Coronary artery (tissue), 2 donors: ENCODE results near the gene PRKCE.

Source experiments
- DNase-seq: peaks from one replicate; pipeline ENCODE4 v3.0.0-alpha.2; 2017; ENCODE audit warnings: low spot score
- H3K27ac ChIP-seq, 2 donors: fragments of 200-600 bp; sonication (generic); one replicate each; pipeline ENCODE4 v1.5.1; 2016 to 2019
- H3K4me3 ChIP-seq: fragments of 200-600 bp; sonication (generic); 2 replicates; pipeline ENCODE4 v1.5.1; 2016; ENCODE audit warnings: mild to moderate bottlenecking, moderate library complexity
- TF ChIP-seq, protein P1 (sequence below): fragments of 200-600 bp; sonication (generic); IDR thresholded peaks from one replicate; pipeline ENCODE4 v1.5.1; 2019; ENCODE audit warnings: antibody characterized with exemption

Gene PRKCE

GRCh38 chr2:45994060-45994459 lies 342.6 kb downstream of the PRKCE start:
- DNase-seq = no peak
- H3K4me3 ChIP-seq = no peak overlapping the region
- TF ChIP-seq, protein P1, sequence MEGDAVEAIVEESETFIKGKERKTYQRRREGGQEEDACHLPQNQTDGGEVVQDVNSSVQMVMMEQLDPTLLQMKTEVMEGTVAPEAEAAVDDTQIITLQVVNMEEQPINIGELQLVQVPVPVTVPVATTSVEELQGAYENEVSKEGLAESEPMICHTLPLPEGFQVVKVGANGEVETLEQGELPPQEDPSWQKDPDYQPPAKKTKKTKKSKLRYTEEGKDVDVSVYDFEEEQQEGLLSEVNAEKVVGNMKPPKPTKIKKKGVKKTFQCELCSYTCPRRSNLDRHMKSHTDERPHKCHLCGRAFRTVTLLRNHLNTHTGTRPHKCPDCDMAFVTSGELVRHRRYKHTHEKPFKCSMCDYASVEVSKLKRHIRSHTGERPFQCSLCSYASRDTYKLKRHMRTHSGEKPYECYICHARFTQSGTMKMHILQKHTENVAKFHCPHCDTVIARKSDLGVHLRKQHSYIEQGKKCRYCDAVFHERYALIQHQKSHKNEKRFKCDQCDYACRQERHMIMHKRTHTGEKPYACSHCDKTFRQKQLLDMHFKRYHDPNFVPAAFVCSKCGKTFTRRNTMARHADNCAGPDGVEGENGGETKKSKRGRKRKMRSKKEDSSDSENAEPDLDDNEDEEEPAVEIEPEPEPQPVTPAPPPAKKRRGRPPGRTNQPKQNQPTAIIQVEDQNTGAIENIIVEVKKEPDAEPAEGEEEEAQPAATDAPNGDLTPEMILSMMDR = no peak
- H3K27ac ChIP-seq = peak overlapping the region; percentile 25 to 68

- peak overlapping the region in 1 of 2 donors; percentile 57 for H3K27ac ChIP-seq
Observed at GRCh38 chr2:46000660-46001059, 349.2 kb downstream of the PRKCE start.

DNA sequence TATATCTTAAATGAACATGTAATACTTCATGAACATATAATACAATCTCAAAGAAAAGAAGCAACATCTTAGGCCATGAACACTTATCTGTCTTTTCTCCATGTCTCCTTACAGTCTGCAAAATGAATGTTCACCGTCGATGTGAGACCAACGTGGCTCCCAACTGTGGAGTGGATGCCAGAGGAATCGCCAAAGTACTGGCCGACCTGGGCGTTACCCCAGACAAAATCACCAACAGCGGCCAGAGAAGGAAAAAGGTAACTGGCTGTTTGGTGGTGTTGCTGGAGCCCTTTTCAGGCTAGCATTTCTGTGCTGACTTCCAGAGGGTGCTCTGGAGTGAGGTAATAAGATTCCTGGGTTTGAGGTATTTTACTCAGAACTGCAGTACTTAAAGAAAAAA lies 349.8 kb downstream of the PRKCE start:
- Histone ChIP-seq H3K27ac (peak overlapping the region; percentile 37 to 77), H3K4me3 (no peak overlapping the region)
- TF ChIP-seq, protein P1 = no peak
- no peak for DNase-seq

More at GRCh38 chr2:46000660-46001059, 349.2 kb downstream of the PRKCE start:
- no peak for DNase-seq
- H3K4me3 ChIP-seq = peak overlapping the region; percentile 28
- TF ChIP-seq, protein P1 = no peak

- DNase-seq = no peak
- TF ChIP-seq, protein P1 = no peak
- H3K27ac ChIP-seq = peak overlapping the region; percentile 37 to 77
- no peak overlapping the region for H3K4me3 ChIP-seq
Observed at GRCh38 chr2:46001741-46002506, 350.4 kb downstream of the PRKCE start.

DNA sequence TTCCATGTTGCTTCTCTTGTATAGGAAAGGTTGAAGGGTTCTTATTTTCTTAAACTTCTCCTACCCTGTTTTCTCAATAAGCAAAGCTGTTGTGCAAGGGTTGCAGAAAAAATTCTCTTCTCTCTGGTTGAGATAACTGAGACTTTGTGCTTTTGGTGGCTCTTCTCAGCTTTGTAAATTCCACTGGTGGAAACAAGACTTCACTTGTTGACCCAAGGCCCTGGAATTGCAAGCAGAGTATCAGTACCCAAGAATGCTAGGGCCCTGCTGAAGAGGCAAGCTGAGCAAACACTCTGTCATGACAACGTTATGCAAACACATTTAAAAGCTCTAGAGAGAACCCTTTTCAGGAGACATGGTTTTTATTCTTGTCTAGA lies 351.0 kb downstream of the PRKCE start:
- peak overlapping the region; percentile 37 to 77 for H3K27ac ChIP-seq
- TF ChIP-seq, protein P1 = no peak
- DNase-seq = no peak
- H3K4me3 ChIP-seq = no peak overlapping the region

DNA sequence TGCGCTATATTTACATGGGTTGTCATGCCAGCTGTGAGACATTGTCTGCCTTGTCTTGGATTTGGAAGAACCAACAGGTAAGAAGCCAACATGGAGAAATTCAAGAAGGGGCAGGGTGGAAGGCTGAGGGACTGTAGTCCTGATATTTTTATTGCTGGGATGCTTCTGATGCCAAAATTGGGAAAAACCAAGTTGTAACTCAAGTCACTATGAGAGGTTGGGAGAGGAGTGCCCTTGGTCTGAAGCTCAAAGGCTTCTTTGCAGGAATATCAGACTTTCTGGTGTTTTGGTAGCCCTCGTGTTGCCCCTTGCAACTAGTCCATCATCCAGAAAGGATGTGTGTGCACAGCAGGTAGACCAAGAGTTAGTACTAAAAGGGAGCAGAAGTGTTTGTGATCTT lies 351.5 kb downstream of the PRKCE start:
- no peak for DNase-seq
- no peak overlapping the region for H3K4me3 ChIP-seq
- H3K27ac ChIP-seq = peak overlapping the region in 1 of 2 donors; percentile 77
- TF ChIP-seq, protein P1 = no peak

GRCh38 chr2:46003903-46004473 lies 352.5 kb downstream of the PRKCE start:
- Histone ChIP-seq H3K27ac (no peak overlapping the region), H3K4me3 (no peak overlapping the region)
- DNase-seq = no peak
- TF ChIP-seq, protein P1 = no peak
